H9 (cell line): ENCODE measurements around the gene ACVR1. TPM values are rescaled to one million over a fixed set of nuclear protein-coding genes. Genes with fewer than 3 reads are reported as not detected.

Source experiments
- DNase-seq: peaks from one replicate; pipeline ENCODE4 v3.0.0-alpha.2; 2017
- H2AFZ ChIP-seq: one replicate; pipeline ENCODE4 v1.6.1; 2013; ENCODE audit warnings: mild to moderate bottlenecking, low read length, control low read depth, moderate library complexity
- H2AK5ac ChIP-seq: 2 replicates; pipeline ENCODE4 v1.6.1; 2013; ENCODE audit warnings: low read length, control low read depth, mixed read lengths; ENCODE audit not compliant: insufficient read length
- H2BK120ac ChIP-seq: one replicate; pipeline ENCODE4 v1.6.1; 2013; ENCODE audit warnings: low read depth, mild to moderate bottlenecking, low read length, control low read depth, inconsistent platforms; ENCODE audit not compliant: poor library complexity, severe bottlenecking
- H2BK12ac ChIP-seq: 2 replicates; pipeline ENCODE4 v1.6.1; 2013; ENCODE audit warnings: low read length, control low read depth, mixed read lengths, low read depth; ENCODE audit not compliant: insufficient read length
- H2BK15ac ChIP-seq: 2 replicates; pipeline ENCODE4 v1.6.1; 2013; ENCODE audit warnings: low read depth, low read length, control low read depth
- H2BK20ac ChIP-seq: one replicate; pipeline ENCODE4 v1.6.1; 2013; ENCODE audit warnings: low read depth, mild to moderate bottlenecking, low read length, control low read depth, inconsistent platforms; ENCODE audit not compliant: poor library complexity, severe bottlenecking
- H2BK5ac ChIP-seq: 2 replicates; pipeline ENCODE4 v1.6.1; 2013; ENCODE audit warnings: low read length, control low read depth, mixed read lengths; ENCODE audit not compliant: insufficient read length
- H3K14ac ChIP-seq: 2 replicates; pipeline ENCODE4 v1.6.1; 2013; ENCODE audit warnings: low read length, control low read depth; ENCODE audit not compliant: insufficient read depth
- H3K18ac ChIP-seq: 2 replicates; pipeline ENCODE4 v1.6.1; 2013; ENCODE audit warnings: low read depth, mild to moderate bottlenecking, mixed read lengths, low read length, control low read depth; ENCODE audit not compliant: insufficient read length
- H3K23ac ChIP-seq: 2 replicates; pipeline ENCODE4 v1.6.1; 2013; ENCODE audit warnings: low read length, control low read depth, mixed read lengths, low read depth; ENCODE audit not compliant: insufficient read length
- H3K23me2 ChIP-seq: 2 replicates; pipeline ENCODE4 v1.6.1; 2013; ENCODE audit warnings: low read depth, mild to moderate bottlenecking, mixed read lengths, low read length, control low read depth; ENCODE audit not compliant: insufficient read length, poor library complexity, severe bottlenecking
- H3K27ac ChIP-seq: 2 replicates; pipeline ENCODE4 v1.5.1; 2013; ENCODE audit warnings: low read length, control low read depth, mixed read lengths, low read depth; ENCODE audit not compliant: insufficient read length
- H3K27me3 ChIP-seq: 2 replicates; pipeline ENCODE4 v1.6.1; 2013; ENCODE audit warnings: low read length, control low read depth, inconsistent platforms; ENCODE audit not compliant: insufficient read depth
- H3K4ac ChIP-seq: 2 replicates; pipeline ENCODE4 v1.6.1; 2013; ENCODE audit warnings: low read depth, mild to moderate bottlenecking, control low read depth, inconsistent platforms, low read length, moderate library complexity
- H3K4me1 ChIP-seq: 2 replicates; pipeline ENCODE4 v1.6.1; 2013; ENCODE audit warnings: low read length, control low read depth, inconsistent platforms; ENCODE audit not compliant: insufficient read depth
- H3K4me2 ChIP-seq: 2 replicates; pipeline ENCODE4 v1.6.1; 2013; ENCODE audit warnings: low read length, control low read depth, mixed read lengths; ENCODE audit not compliant: insufficient read length, insufficient read depth
- H3K56ac ChIP-seq: 2 replicates; pipeline ENCODE4 v1.6.1; 2013; ENCODE audit warnings: low read depth, mild to moderate bottlenecking, mixed read lengths, low read length, control low read depth; ENCODE audit not compliant: insufficient read length
- H3K79me1 ChIP-seq: 2 replicates; pipeline ENCODE4 v1.6.1; 2013; ENCODE audit warnings: low read depth, mild to moderate bottlenecking, moderate library complexity, low read length, control low read depth, inconsistent platforms; ENCODE audit not compliant: insufficient read depth, poor library complexity, severe bottlenecking
- H3K79me2 ChIP-seq: 2 replicates; pipeline ENCODE4 v1.6.1; 2013; ENCODE audit warnings: low read length, control low read depth, inconsistent platforms; ENCODE audit not compliant: insufficient read depth
- H3K9ac ChIP-seq: 2 replicates; pipeline ENCODE4 v1.6.1; 2013; ENCODE audit warnings: low read length, control low read depth, mixed read lengths; ENCODE audit not compliant: insufficient read length; ENCODE audit errors: extremely low read depth
- H3K9me3 ChIP-seq: one replicate; pipeline ENCODE4 v1.6.1; 2013; ENCODE audit warnings: low read depth, low read length, inconsistent platforms; ENCODE audit not compliant: control insufficient read depth
- H3T11ph ChIP-seq: one replicate; pipeline ENCODE4 v1.6.1; 2013; ENCODE audit warnings: mild to moderate bottlenecking, low read length, control low read depth, inconsistent platforms
- H4K20me1 ChIP-seq: one replicate; pipeline ENCODE4 v1.6.1; 2013; ENCODE audit not compliant: control insufficient read depth, insufficient read length, insufficient read depth
- H4K5ac ChIP-seq: 2 replicates; pipeline ENCODE4 v1.6.1; 2013; ENCODE audit warnings: low read depth, mild to moderate bottlenecking, mixed read lengths, low read length, control low read depth; ENCODE audit not compliant: insufficient read length
- H4K8ac ChIP-seq: replicated peaks from 2 replicates; pipeline ENCODE4 v1.6.1; 2013; ENCODE audit warnings: low read length, control low read depth, mixed read lengths, low read depth; ENCODE audit not compliant: insufficient read length
- H4K91ac ChIP-seq: 2 replicates; pipeline ENCODE4 v1.6.1; 2013; ENCODE audit warnings: low read depth, mild to moderate bottlenecking, moderate library complexity, mixed read lengths, low read length, control low read depth; ENCODE audit not compliant: insufficient read length
- H3K27ac Mint-ChIP-seq, 3 experiments: 2 replicates in 2 of 3; 3 replicates in 1 of 3; pipeline ENCODE4 v1.8.0; 2020 to 2021; ENCODE audit warnings: mixed read lengths in 3 of 3, mild to moderate bottlenecking in 1 of 3, moderate library complexity in 1 of 3
- H3K27me3 Mint-ChIP-seq: 2 replicates; pipeline ENCODE4 v1.8.0; 2021; ENCODE audit warnings: low read depth, mild to moderate bottlenecking, moderate library complexity, mixed read lengths
- H3K36me3 Mint-ChIP-seq, 3 experiments: 2 replicates in 2 of 3; 3 replicates in 1 of 3; pipeline ENCODE4 v1.8.0; 2020 to 2021; ENCODE audit warnings: low read depth in 3 of 3, mixed read lengths in 3 of 3; ENCODE audit not compliant: insufficient read depth in 1 of 3
- H3K4me1 Mint-ChIP-seq, 2 experiments: 2 replicates each; pipeline ENCODE4 v1.8.0; 2020; ENCODE audit warnings: mixed read lengths in 2 of 2
- H3K4me3 Mint-ChIP-seq, 2 experiments: 2 replicates in 1 of 2; 3 replicates in 1 of 2; pipeline ENCODE4 v1.8.0; 2020 to 2021; ENCODE audit warnings: mild to moderate bottlenecking in 2 of 2, mixed read lengths in 2 of 2, moderate library complexity in 1 of 2
- H3K9me3 Mint-ChIP-seq, 2 experiments: 2 replicates in 1 of 2; 3 replicates in 1 of 2; pipeline ENCODE4 v1.8.0; 2020; ENCODE audit warnings: mild to moderate bottlenecking in 2 of 2, mixed read lengths in 2 of 2, moderate library complexity in 1 of 2
- WGBS: extraction: QIAGEN DNeasy Blood & Tissue Kit; methylation state at CpG from one replicate; pipeline ENCODE4 v1.1.7; 2013; ENCODE audit warnings: missing lambda C conversion rate, low lambda C conversion rate, mixed read lengths; ENCODE audit not compliant: insufficient read length; ENCODE audit errors: extremely low coverage; 5-methylcytosine and 5-hydroxymethylcytosine counted together
- total RNA-seq: library from RNA; stranded (reverse); gene quantifications from 2 replicates; pipeline ENCODE4 v1.2.1, GENCODE V29; 2021
- TF ChIP-seq, protein P1 (sequence below): fragments of 200-600 bp; sonication (generic); conservative IDR thresholded peaks from 3 replicates; pipeline ENCODE4 v1.8.0; 2021; ENCODE audit warnings: antibody characterized with exemption, mild to moderate bottlenecking

ACVR1 gene
- total RNA-seq, 1 experiment from 2014 or later, result 21.2 TPM

DNA sequence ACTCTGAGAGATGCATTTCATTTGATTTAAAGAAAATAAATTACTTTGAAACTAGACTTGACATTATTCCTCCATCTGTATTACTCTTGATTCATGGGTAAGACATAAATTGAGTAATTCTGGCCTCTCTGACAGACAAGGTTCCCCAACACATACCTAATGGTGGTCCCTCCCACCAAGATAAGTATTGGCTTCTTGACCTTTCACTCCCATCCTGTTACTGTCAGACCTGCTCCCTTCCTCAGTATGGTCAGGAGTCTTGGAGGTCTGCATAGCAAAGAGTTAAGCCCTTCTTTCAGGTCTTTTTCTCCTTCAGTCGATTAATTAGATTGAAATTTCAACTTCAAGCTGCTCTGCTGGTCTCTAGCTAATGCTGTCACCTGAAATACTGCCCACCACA is 42.2 kb upstream of the ACVR1 start:
- no peak overlapping the region for H3K27ac Mint-ChIP-seq
- H2BK20ac ChIP-seq, result no peak overlapping the region
- H3K27ac ChIP-seq, result no peak overlapping the region
- no peak overlapping the region for H3K4me3 Mint-ChIP-seq
- H3K4me2 ChIP-seq, result no peak overlapping the region
- H3K9me3 ChIP-seq, result no peaks in the 10 kb centered on the region
- no peak overlapping the region for H3T11ph ChIP-seq
- no peaks in the 10 kb centered on the region for H4K20me1 ChIP-seq
- no peaks in the 10 kb centered on the region for H3K4me1 ChIP-seq
- no peak overlapping the region for H3K4ac ChIP-seq
- H3K9ac ChIP-seq, result no peak overlapping the region
- H3K14ac ChIP-seq, result no peak overlapping the region
- no peak overlapping the region for H3K18ac ChIP-seq
- no peak overlapping the region for H3K56ac ChIP-seq
- H3K4me1 Mint-ChIP-seq, result peaks cover 3 to 8% of the 10 kb centered on the region in 2 experiments; a peak in 2 of 4 replicates
- DNase-seq, result no peak
- H3K79me2 ChIP-seq, result no peaks in the 10 kb centered on the region
- WGBS, result no CpG with 5 or more reads among the region's 1 CpG
- H2BK120ac ChIP-seq, result no peak overlapping the region
- no peaks in the 10 kb centered on the region for H3K36me3 Mint-ChIP-seq
- H4K91ac ChIP-seq, result no peak overlapping the region
- H2BK5ac ChIP-seq, result no peak overlapping the region
- no peak overlapping the region for H2BK12ac ChIP-seq
- TF ChIP-seq, protein P1, sequence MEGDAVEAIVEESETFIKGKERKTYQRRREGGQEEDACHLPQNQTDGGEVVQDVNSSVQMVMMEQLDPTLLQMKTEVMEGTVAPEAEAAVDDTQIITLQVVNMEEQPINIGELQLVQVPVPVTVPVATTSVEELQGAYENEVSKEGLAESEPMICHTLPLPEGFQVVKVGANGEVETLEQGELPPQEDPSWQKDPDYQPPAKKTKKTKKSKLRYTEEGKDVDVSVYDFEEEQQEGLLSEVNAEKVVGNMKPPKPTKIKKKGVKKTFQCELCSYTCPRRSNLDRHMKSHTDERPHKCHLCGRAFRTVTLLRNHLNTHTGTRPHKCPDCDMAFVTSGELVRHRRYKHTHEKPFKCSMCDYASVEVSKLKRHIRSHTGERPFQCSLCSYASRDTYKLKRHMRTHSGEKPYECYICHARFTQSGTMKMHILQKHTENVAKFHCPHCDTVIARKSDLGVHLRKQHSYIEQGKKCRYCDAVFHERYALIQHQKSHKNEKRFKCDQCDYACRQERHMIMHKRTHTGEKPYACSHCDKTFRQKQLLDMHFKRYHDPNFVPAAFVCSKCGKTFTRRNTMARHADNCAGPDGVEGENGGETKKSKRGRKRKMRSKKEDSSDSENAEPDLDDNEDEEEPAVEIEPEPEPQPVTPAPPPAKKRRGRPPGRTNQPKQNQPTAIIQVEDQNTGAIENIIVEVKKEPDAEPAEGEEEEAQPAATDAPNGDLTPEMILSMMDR, result no peak
- H3K23me2 ChIP-seq, result no peaks in the 10 kb centered on the region
- peaks cover 3% of the 10 kb centered on the region; the same call in 1 of the 2 replicates for H3K27me3 Mint-ChIP-seq
- no peaks in the 10 kb centered on the region for H3K27me3 ChIP-seq
- H3K79me1 ChIP-seq, result no peaks in the 10 kb centered on the region
- H2AFZ ChIP-seq, result no peak overlapping the region
- no peak overlapping the region for H4K8ac ChIP-seq
- no peaks in the 10 kb centered on the region for H3K9me3 Mint-ChIP-seq
- H3K23ac ChIP-seq, result no peak overlapping the region
- no peak overlapping the region for H2AK5ac ChIP-seq
- H2BK15ac ChIP-seq, result no peak overlapping the region
- no peak overlapping the region for H4K5ac ChIP-seq
